HepG2 (cell line): Measurements from ENCODE around the gene TBC1D24. TPM values are rescaled to one million over a fixed set of nuclear protein-coding genes. Genes with fewer than 3 reads are reported as not detected.

Source experiments
- ATF1 ChIP-seq: IDR thresholded peaks from 2 replicates; pipeline ENCODE4 v1.6.1; 2016; ENCODE audit warnings: mild to moderate bottlenecking, control low read depth
- BRD4 ChIP-seq: sonication (generic); formaldehyde crosslinking; IDR thresholded peaks from 2 replicates; pipeline ENCODE4 v1.4.0; 2020; ENCODE audit warnings: missing genetic modification reagents
- CENPT ChIP-seq: sonication (generic); formaldehyde crosslinking; IDR thresholded peaks from 2 replicates; pipeline ENCODE4 v1.8.0; 2022; ENCODE audit warnings: low read depth, mild to moderate bottlenecking, moderate library complexity, missing genetic modification reagents
- CENPX ChIP-seq: sonication (generic); formaldehyde crosslinking; IDR thresholded peaks from 2 replicates; pipeline ENCODE4 v1.9.0; 2021; ENCODE audit warnings: mild to moderate bottlenecking, missing genetic modification reagents, moderate library complexity
- HDAC1 ChIP-seq: sonication (generic); formaldehyde crosslinking; IDR thresholded peaks from 2 replicates; pipeline ENCODE4 v1.5.1; 2020; ENCODE audit warnings: mild to moderate bottlenecking, missing genetic modification reagents
- KDM2A ChIP-seq: sonication (generic); formaldehyde crosslinking; IDR thresholded peaks from 2 replicates; pipeline ENCODE4 v1.4.0; 2020; ENCODE audit warnings: low read depth, missing genetic modification reagents, borderline replicate concordance
- PBX3 ChIP-seq: sonication (generic); formaldehyde crosslinking; IDR thresholded peaks from 2 replicates; pipeline ENCODE4 v1.8.1; 2023; ENCODE audit warnings: missing genetic modification reagents, inconsistent platforms, borderline replicate concordance
- TFAP4 ChIP-seq: sonication (generic); IDR thresholded peaks from 2 replicates; pipeline ENCODE4 v1.6.1; 2016; ENCODE audit warnings: low read depth, borderline replicate concordance
- USF2 ChIP-seq, 2 experiments: sonication (generic) in 1 of 2; formaldehyde crosslinking in 1 of 2; IDR thresholded peaks; 2 replicates each; pipeline versions ENCODE4 v1.5.1 to v1.6.1; 2011 to 2020; ENCODE audit warnings: borderline replicate concordance in 1 of 2, low read depth in 1 of 2, low read length in 1 of 2, mild to moderate bottlenecking in 1 of 2, missing genetic modification reagents in 1 of 2, moderate library complexity in 1 of 2
- ZC3H4 ChIP-seq: sonication (generic); formaldehyde crosslinking; IDR thresholded peaks from 2 replicates; pipeline ENCODE4 v1.4.0; 2020; ENCODE audit warnings: missing genetic modification reagents, borderline replicate concordance
- ZFP36L2 ChIP-seq: sonication (generic); formaldehyde crosslinking; IDR thresholded peaks from 2 replicates; pipeline ENCODE4 v1.4.0; 2020; ENCODE audit warnings: missing genetic modification reagents
- ZFP90 ChIP-seq: sonication (generic); formaldehyde crosslinking; IDR thresholded peaks from 2 replicates; pipeline ENCODE4 v1.8.0; 2022; ENCODE audit warnings: missing genetic modification reagents, mild to moderate bottlenecking, inconsistent platforms, borderline replicate concordance
- ZNF20 ChIP-seq: sonication (generic); formaldehyde crosslinking; IDR thresholded peaks from 2 replicates; pipeline ENCODE4 v1.4.0; 2020; ENCODE audit warnings: mild to moderate bottlenecking, moderate library complexity, missing genetic modification reagents
- ZNF275 ChIP-seq: sonication (generic); formaldehyde crosslinking; IDR thresholded peaks from 2 replicates; pipeline ENCODE4 v1.8.0; 2022; ENCODE audit warnings: missing genetic modification reagents, mild to moderate bottlenecking, inconsistent platforms, borderline replicate concordance
- ZNF670 ChIP-seq: sonication (generic); formaldehyde crosslinking; IDR thresholded peaks from 2 replicates; pipeline ENCODE4 v1.8.0; 2022; ENCODE audit warnings: mild to moderate bottlenecking, missing genetic modification reagents, borderline replicate concordance
- ZNF746 ChIP-seq: sonication (generic); formaldehyde crosslinking; IDR thresholded peaks from 2 replicates; pipeline ENCODE4 v1.8.0; 2022; ENCODE audit warnings: mild to moderate bottlenecking, missing genetic modification reagents
- ZNF749 ChIP-seq: sonication (generic); formaldehyde crosslinking; IDR thresholded peaks from 2 replicates; pipeline ENCODE4 v1.8.0; 2022; ENCODE audit warnings: mild to moderate bottlenecking, missing genetic modification reagents, moderate library complexity, borderline replicate concordance
- polyA plus RNA-seq, 8 experiments: library from polyadenylated mRNA; depleted of rRNA in 3 of 8; stranded (reverse) in 7 of 8; unstranded in 1 of 8; fragments of >200 nt; fragmentation: Illumina TruSeq in 4 of 8; extraction: Trizol in 4 of 8; gene quantifications; 2 replicates each; pipeline versions ENCODE4 v1.2.1 to v1.2.3, GENCODE V29; 2011 to 2016; ENCODE audit warnings: low read depth in 4 of 8, missing spikeins in 1 of 8, mixed read lengths in 1 of 8; ENCODE audit not compliant: insufficient read depth in 1 of 8
- total RNA-seq, 5 experiments: library from RNA; depleted of rRNA; stranded (reverse); fragments of >200 nt; fragmentation: Illumina TruSeq; extraction: Trizol; gene quantifications; 2 replicates each; pipeline ENCODE4 v1.2.3, GENCODE V29; 2016; ENCODE audit warnings: low read depth in 1 of 5

TBC1D24 gene
- total and polyA plus RNA-seq, 2 of the 13 experiments (the other 11 are each of a cell fraction or from before 2014, with no cell fraction given) = 7.7 to 13.7 TPM

- TF ChIP-seq ZFP90 (CRISPR knock-in tag) (peak; percentile 41; the same call in 1 of the 2 replicates), ZFP36L2 (no peak), PBX3 (CRISPR knock-in tag) (no peak), ZC3H4 (no peak), KDM2A (peak; percentile 100), ZNF749 (CRISPR knock-in tag) (peak; percentile 95), ZNF275 (CRISPR knock-in tag) (peak; percentile 89; the same call in 1 of the 2 replicates), USF2 (IDR thresholded peaks at IDR 0.05; ENCODE audit: low read depth, low read length) (no peak), USF2 (CRISPR knock-in tag; IDR thresholded peaks at IDR 0.05; ENCODE audit: borderline replicate concordance) (peak; percentile 37; the same call in 1 of the 2 replicates), ATF1 (no peak), TFAP4 (no peak; the same call in 1 of the 2 replicates), HDAC1 (peak; percentile 70; the same call in 1 of the 2 replicates), BRD4 (CRISPR knock-in tag) (0 out of 2 replicates have a peak, but pooled peaks have one; percentile 23), CENPT (CRISPR knock-in tag) (no peak), CENPX (CRISPR knock-in tag) (no peak), ZNF20 (CRISPR knock-in tag) (no peak), ZNF746 (CRISPR knock-in tag) (no peak), ZNF670 (CRISPR knock-in tag) (no peak)
Measured at GRCh38 chr16:2531696-2532493, 57.0 kb downstream of the TBC1D24 start (continued).
